ENCODE data around the gene PPME1.

Gene PPME1

DNA sequence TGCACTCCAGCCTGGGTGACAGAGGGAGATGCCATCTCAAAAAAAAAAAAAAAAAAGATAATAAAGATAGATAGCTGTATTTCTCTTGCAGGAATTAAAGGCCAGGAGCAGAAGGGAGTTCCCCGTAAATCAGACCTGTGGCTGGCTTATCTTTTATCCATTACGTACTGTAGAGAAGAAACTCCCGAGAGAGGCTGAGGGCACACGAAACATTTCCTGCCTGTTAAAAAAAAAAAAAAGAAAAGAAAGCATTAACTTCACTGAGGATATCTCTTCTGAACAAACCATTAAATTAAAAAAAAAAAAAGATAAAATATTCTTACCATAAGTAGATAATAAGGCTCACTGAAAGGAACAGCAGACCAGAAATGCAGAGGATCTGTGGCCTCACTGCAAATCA is 117.8 kb downstream of the PPME1 start:
- no peaks in the 10 kb centered on the region for H3K36me3 ChIP-seq (ENCODE audit: control insufficient read depth, insufficient read depth, low read length)
- no peaks in the 10 kb centered on the region for H3K27me3 ChIP-seq (ENCODE audit: control insufficient read depth, insufficient read depth, low read length)
- no peaks in the 10 kb centered on the region for H3K9me3 ChIP-seq (ENCODE audit: control insufficient read depth, insufficient read depth, low read length)
- no peak overlapping the region for H3K4me3 ChIP-seq (ENCODE audit: low read depth, low read length)
- H3K9ac ChIP-seq (ENCODE audit: low read depth, low read length) = no peak overlapping the region
- H3K4me1 ChIP-seq (ENCODE audit: control insufficient read depth, insufficient read depth, low read length) = no peaks in the 10 kb centered on the region

DNA sequence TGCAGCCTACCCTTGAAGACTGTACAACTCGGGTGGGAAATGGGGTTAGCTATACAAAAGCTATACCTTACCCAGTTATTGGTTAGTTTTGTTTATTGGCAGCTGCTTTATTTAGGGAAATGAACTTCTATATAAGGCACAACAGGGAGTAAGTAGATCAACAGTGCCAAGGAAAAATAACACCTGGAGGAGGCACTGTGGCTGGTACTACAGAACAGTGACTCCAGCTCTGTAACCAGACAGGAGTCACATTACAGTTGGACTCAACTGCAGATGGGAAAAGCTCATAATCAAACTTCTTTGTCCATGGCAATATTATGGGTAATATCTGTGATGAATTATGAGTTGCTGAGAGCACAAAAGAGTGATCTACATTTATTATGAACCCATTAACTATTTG is 126.4 kb downstream of the PPME1 start:
- H3K36me3 ChIP-seq (ENCODE audit: control insufficient read depth, insufficient read depth, low read length) = no peaks in the 10 kb centered on the region
- H3K4me3 ChIP-seq (ENCODE audit: low read depth, low read length) = no peak overlapping the region
- H3K27me3 ChIP-seq (ENCODE audit: control insufficient read depth, insufficient read depth, low read length) = no peaks in the 10 kb centered on the region
- no peak overlapping the region for H3K9ac ChIP-seq (ENCODE audit: low read depth, low read length)
- no peaks in the 10 kb centered on the region for H3K4me1 ChIP-seq (ENCODE audit: control insufficient read depth, insufficient read depth, low read length)
- no peaks in the 10 kb centered on the region for H3K9me3 ChIP-seq (ENCODE audit: control insufficient read depth, insufficient read depth, low read length)

DNA sequence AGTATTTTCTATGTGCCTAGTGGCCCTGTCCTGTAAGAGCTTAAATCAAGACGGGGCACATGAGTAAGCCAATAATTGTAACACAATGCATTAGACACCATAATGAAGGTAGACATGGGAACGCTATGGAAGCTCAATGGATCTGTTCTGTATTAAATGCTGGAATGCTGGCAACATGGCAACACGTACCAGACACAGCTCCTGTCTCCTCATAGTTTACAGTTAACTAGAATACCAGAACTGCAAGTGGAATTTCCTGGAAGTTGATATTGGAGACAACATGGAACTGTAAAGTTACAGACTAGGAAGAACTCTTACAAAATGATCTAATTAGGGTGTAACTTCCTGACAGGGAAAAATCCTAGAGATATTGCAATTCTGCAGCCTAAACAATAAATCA is 127.9 kb downstream of the PPME1 start:
- Histone ChIP-seq H3K4me3 (ENCODE audit: low read depth, low read length) (no peak overlapping the region), H3K9ac (ENCODE audit: low read depth, low read length) (no peak overlapping the region)

More for the DNA sequence above, 127.9 kb downstream of the PPME1 start:
- Histone ChIP-seq H3K4me1 (ENCODE audit: control insufficient read depth, insufficient read depth, low read length) (no peaks in the 10 kb centered on the region), H3K36me3 (ENCODE audit: control insufficient read depth, insufficient read depth, low read length) (no peaks in the 10 kb centered on the region), H3K27me3 (ENCODE audit: control insufficient read depth, insufficient read depth, low read length) (no peaks in the 10 kb centered on the region), H3K9me3 (ENCODE audit: control insufficient read depth, insufficient read depth, low read length) (no peaks in the 10 kb centered on the region)

Data from iPS-15b (cell line).